Epithelial cell of proximal tubule (primary cell): ENCODE data around the gene GSK3A. TPM values are rescaled to one million over a fixed set of nuclear protein-coding genes. Genes with fewer than 3 reads are reported as not detected.

ENCODE experiments used
- DNase-seq: peaks from one replicate; pipeline ENCODE4 v3.0.0-alpha.2; 2011; ENCODE audit warnings: low read depth
- H3K4me3 ChIP-seq: 2 replicates; pipeline ENCODE4 v1.5.1; 2011; ENCODE audit warnings: low read depth, mild to moderate bottlenecking, low read length
- total RNA-seq: library from RNA; depleted of rRNA; stranded (reverse); fragments of >200 nt; gene quantifications from 2 replicates; pipeline ENCODE4 v1.2.3, GENCODE V29; 2015
- TF ChIP-seq, protein P1 (sequence below): conservative IDR thresholded peaks from 2 replicates; pipeline ENCODE4 v1.5.1; 2012; ENCODE audit warnings: low read depth, mild to moderate bottlenecking, low read length

The GSK3A gene
- total RNA-seq, 1 donor from 2014 or later = 33.9 TPM

DNA sequence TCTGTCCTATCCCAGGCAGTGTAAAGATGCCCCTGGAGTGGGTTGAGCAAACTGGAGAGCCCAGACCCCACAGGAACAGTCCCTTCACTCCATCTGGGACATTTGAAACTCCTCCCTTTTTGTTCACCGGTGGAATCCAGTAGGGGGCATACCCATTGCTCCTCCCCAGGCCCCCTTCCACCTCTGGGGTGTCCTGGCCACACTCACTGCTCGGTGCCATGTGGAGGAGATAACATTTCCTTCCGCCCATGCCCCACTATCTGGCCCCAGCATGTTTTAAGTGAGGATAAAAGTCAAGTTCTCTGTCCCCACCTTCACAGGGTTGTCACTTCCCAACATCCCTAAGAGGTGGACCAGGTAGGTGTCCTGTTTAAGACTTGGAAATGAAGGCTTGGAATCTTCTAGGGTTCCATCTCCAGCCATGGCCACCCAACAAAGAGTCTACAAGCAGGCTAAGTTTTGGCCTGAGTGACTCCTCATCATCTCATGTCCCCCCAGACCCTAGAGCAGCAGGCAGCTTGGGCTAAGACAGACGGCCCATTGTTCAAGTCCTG lies 13.0 kb downstream of the GSK3A start:
- no peak for DNase-seq
- H3K4me3 ChIP-seq = no peak overlapping the region
- TF ChIP-seq, protein P1, sequence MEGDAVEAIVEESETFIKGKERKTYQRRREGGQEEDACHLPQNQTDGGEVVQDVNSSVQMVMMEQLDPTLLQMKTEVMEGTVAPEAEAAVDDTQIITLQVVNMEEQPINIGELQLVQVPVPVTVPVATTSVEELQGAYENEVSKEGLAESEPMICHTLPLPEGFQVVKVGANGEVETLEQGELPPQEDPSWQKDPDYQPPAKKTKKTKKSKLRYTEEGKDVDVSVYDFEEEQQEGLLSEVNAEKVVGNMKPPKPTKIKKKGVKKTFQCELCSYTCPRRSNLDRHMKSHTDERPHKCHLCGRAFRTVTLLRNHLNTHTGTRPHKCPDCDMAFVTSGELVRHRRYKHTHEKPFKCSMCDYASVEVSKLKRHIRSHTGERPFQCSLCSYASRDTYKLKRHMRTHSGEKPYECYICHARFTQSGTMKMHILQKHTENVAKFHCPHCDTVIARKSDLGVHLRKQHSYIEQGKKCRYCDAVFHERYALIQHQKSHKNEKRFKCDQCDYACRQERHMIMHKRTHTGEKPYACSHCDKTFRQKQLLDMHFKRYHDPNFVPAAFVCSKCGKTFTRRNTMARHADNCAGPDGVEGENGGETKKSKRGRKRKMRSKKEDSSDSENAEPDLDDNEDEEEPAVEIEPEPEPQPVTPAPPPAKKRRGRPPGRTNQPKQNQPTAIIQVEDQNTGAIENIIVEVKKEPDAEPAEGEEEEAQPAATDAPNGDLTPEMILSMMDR = no peak

GRCh38 chr19:42228641-42229040 lies 13.8 kb downstream of the GSK3A start:
- no peak overlapping the region for H3K4me3 ChIP-seq
- TF ChIP-seq, protein P1 = no peak
- DNase-seq = no peak

- no peak overlapping the region for H3K4me3 ChIP-seq
- no peak for DNase-seq
- TF ChIP-seq, protein P1 = no peak
Measured at GRCh38 chr19:42226886-42227285, 15.5 kb downstream of the GSK3A start.

GRCh38 chr19:42225718-42226292 lies 16.6 kb downstream of the GSK3A start:
- no peak for DNase-seq
- TF ChIP-seq, protein P1 = no peak
- no peak overlapping the region for H3K4me3 ChIP-seq

GRCh38 chr19:42224940-42225717 lies 17.3 kb downstream of the GSK3A start:
- TF ChIP-seq, protein P1 = no peak
- no peak for DNase-seq
- H3K4me3 ChIP-seq = no peak overlapping the region

- H3K4me3 ChIP-seq = peak overlapping the region; percentile 99
- TF ChIP-seq, protein P1 = no peak
- no peak for DNase-seq
Measured at GRCh38 chr19:42220751-42221097, 21.7 kb downstream of the GSK3A start.
